Lower lobe of right lung (tissue), 2 donors: Measurements from ENCODE around the gene CXXC5. TPM values are rescaled to one million over a fixed set of nuclear protein-coding genes. Genes with fewer than 3 reads are reported as not detected.

Experiments used
- ATAC-seq, 2 donors: fragments of 200-7000 bp; cut with Tn5 transposase; one replicate each; pipeline ENCODE4 v1.9.1; 2020 to 2022; ENCODE audit warnings: mild to moderate bottlenecking in 2 of 2, moderate library complexity in 2 of 2
- DNase-seq: peaks from one replicate; pipeline ENCODE4 v3.0.0-alpha.2; 2020
- H3K27ac ChIP-seq: fragments of 200-600 bp; one replicate; pipeline ENCODE4 v1.8.0; 2022
- H3K27me3 ChIP-seq: fragments of 200-600 bp; one replicate; pipeline ENCODE4 v1.8.0; 2022; ENCODE audit warnings: low read depth
- H3K36me3 ChIP-seq: fragments of 200-600 bp; one replicate; pipeline ENCODE4 v1.8.0; 2022; ENCODE audit warnings: mild to moderate bottlenecking
- H3K4me1 ChIP-seq: fragments of 200-600 bp; one replicate; pipeline ENCODE4 v1.8.0; 2022
- H3K4me3 ChIP-seq: fragments of 200-600 bp; one replicate; pipeline ENCODE4 v1.8.0; 2022; ENCODE audit warnings: mild to moderate bottlenecking
- H3K9me3 ChIP-seq: fragments of 200-600 bp; one replicate; pipeline ENCODE4 v1.8.0; 2022
- CTCF ChIP-seq: fragments of 200-600 bp; IDR thresholded peaks from one replicate; pipeline ENCODE4 v1.8.0; 2022; ENCODE audit warnings: antibody characterized with exemption, mild to moderate bottlenecking
- intact Hi-C: fragments of 100-400 bp; cut with DNase I; formaldehyde crosslinking; loops from one replicate; pipeline ENCODE4 v1.11.0; 2022
- total RNA-seq: library from RNA; stranded (reverse); fragmentation: NEBNext Ultra II Directional; extraction: Animal tissue kit (Norgen Biotek cat#: 25700); gene quantifications from one replicate; pipeline ENCODE4 v1.2.1, GENCODE V29; 2021
- donor health status: DM: no; HTN: yes; CAD: no; lungs with severe emphysema.

The CXXC5 gene
- total RNA-seq, 1 donor from 2014 or later, result 27.3 TPM

GRCh38 chr5:139639619-139640380, 8.3 kb upstream of the CXXC5 start:
- ATAC-seq (no peak), DNase-seq (no peak)
- Histone ChIP-seq H3K4me1 (peaks cover 61% of the 10 kb centered on the region), H3K36me3 (no peaks in the 10 kb centered on the region), H3K27ac (no peak overlapping the region), H3K4me3 (no peak overlapping the region), H3K9me3 (no peaks in the 10 kb centered on the region), H3K27me3 (no peaks in the 10 kb centered on the region)
- intact Hi-C loops, result loop anchor here (10.0 kb wide), 2 partner anchors 55 to 125 kb away; no protein-coding TSS in a partner anchor
- no peak for TF ChIP-seq CTCF

- no peak overlapping the region for H3K4me3 ChIP-seq
- ATAC-seq (no peak), DNase-seq (no peak)
- H3K27me3 ChIP-seq, result no peaks in the 10 kb centered on the region
- no peaks in the 10 kb centered on the region for H3K9me3 ChIP-seq
- intact Hi-C loops, result no loop called here
- no peak overlapping the region for H3K27ac ChIP-seq
- H3K4me1 ChIP-seq, result peaks cover 54% of the 10 kb centered on the region
- TF ChIP-seq CTCF, result no peak
- H3K36me3 ChIP-seq, result no peaks in the 10 kb centered on the region
These were observed 7.6 kb upstream of the CXXC5 start for GRCh38 chr5:139640421-139641115.

DNA sequence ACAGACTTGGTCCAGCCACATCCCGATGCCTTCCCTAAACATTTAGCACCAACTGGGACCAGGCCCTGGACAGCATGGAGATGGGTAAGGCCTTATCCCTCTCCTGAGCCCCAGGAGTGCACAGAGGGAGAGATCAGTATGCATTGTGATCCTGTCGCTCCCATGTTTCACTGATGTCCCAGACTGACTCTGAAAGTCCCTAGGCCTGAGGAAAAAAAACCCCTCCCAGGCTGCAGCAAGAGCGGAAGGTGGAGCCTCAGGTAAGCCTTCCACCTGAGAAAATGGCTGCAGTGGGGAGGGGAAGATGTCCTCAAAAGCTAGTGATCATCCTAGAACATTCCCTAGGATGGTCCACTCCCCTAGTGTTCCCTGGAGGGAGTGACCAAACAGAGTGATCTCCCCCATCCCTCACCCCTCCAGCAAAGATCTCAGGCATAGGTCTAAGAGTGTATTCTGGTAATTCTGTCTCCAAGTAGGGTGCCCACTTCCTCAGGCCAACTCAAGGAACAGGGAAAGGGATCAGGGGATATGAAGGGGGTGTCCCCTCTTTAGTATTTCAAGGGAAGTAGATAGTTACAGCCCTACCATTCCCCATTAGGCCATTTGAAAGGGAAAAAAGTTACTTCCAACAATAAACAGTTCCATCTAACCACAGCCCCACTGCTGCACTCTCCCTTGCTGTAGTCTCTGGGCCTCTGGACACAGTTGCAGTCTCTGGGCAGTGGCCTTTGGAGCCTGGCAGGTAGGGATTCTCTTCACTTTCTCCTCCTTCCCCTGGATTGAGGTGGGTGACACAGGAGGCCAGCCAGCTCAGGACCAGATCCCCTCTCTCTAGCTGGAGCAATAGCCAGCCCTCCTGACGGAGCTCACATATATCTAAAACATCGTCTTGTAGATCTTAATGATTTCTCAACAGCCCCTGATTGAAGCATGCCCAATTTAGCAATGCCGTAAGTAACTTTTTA, 6.8 kb upstream of the CXXC5 start:
- Histone ChIP-seq H3K27me3 (no peaks in the 10 kb centered on the region), H3K36me3 (no peaks in the 10 kb centered on the region), H3K9me3 (no peaks in the 10 kb centered on the region), H3K4me1 (peaks cover 45% of the 10 kb centered on the region), H3K4me3 (no peak overlapping the region), H3K27ac (no peak overlapping the region)
- intact Hi-C loops, result no loop called here
- TF ChIP-seq CTCF, result no peak
- DNase-seq (no peak), ATAC-seq (no peak)

GRCh38 chr5:139642213-139642612, 5.9 kb upstream of the CXXC5 start:
- Histone ChIP-seq H3K27ac (no peak overlapping the region), H3K9me3 (no peaks in the 10 kb centered on the region), H3K27me3 (no peaks in the 10 kb centered on the region), H3K36me3 (no peaks in the 10 kb centered on the region), H3K4me3 (no peak overlapping the region), H3K4me1 (peaks cover 44% of the 10 kb centered on the region)
- no peak for DNase-seq
- ATAC-seq, result no peak
- intact Hi-C loops, result no loop called here
- no peak for TF ChIP-seq CTCF
